ENCODE results near the gene TLCD5.

TLCD5 gene

GRCh38 chr11:120376547-120377182, 51.6 kb downstream of the TLCD5 start:
- DNase-seq (ENCODE audit: extremely low read depth in 1 of 2, low read depth in 1 of 2), result no peak

- DNase-seq (ENCODE audit: extremely low read depth in 1 of 2, low read depth in 1 of 2), result no peak
Measured at GRCh38 chr11:120378474-120378873, 53.4 kb downstream of the TLCD5 start.

- no peak for DNase-seq (ENCODE audit: extremely low read depth in 1 of 2, low read depth in 1 of 2)
Measured at GRCh38 chr11:120381401-120381800, 56.3 kb downstream of the TLCD5 start.

Measured in activated CD8-positive, alpha-beta memory T cell treated with anti-CD3 and anti-CD28 coated beads for 1 hour (primary cell).